Sigmoid colon (tissue), 4 donors: Measurements from ENCODE around the gene EMD.
A peak's percentile ranks its signal among the peaks of the same experiment; 100 is the strongest.

ENCODE experiments used
- POLR2A ChIP-seq, 2 donors: fragments of 450-650 bp; IDR thresholded peaks; one replicate each; pipeline ENCODE4 v1.6.1; 2016; ENCODE audit warnings: antibody characterized with exemption in 2 of 2, mild to moderate bottlenecking in 2 of 2, moderate library complexity in 2 of 2
- POLR2AphosphoS5 ChIP-seq, 4 donors: sonication (generic); formaldehyde crosslinking; IDR thresholded peaks; one replicate each; pipeline ENCODE4 v1.6.1; 2017; ENCODE audit warnings: antibody characterized with exemption in 4 of 4
- TF ChIP-seq, protein P1 (sequence below), 4 experiments: fragments of 450-650 bp in 3 of 4; fragments of 200-600 bp in 1 of 4; IDR thresholded peaks; one replicate each; pipeline ENCODE4 v1.5.1; 2016 to 2019; ENCODE audit warnings: antibody characterized with exemption in 4 of 4, mild to moderate bottlenecking in 3 of 4, moderate library complexity in 2 of 4

DNA sequence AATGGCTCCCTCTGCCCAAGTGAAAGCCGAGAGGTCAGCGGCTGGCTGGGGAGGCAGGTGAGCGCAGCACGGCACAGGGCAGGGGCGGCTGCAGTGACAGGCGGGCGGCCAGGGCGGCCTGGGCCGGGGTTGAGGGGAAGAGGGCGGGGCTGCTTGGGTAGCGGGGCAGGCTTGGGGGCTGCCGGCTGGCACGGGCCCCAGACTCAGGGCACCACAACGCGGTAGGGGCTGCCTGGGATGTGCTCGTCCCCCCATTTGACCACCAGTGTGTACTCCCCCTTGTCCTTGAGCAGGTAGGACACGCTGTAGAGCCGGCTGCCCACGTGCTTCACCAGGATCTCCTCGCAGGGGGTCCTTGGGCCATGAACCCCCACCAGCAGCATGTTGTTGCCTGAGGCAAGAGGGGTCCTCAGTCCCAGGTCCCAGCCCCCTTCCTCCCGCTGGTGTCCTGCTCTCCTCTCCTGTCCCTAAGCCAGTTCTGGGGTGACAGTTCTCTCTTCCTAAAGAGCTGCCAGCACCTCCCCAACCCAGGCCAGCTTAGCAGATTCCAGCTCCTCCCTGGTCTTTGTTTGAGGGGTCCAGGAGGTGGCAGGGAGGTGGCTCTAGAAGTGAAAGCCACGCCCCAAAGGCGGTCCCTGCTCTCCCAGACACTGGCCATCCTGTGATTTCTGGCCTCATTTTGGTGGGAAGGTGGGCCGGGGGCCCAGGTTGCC is 30.3 kb upstream of the EMD start:
- peak; percentile 5 to 49 (median 22) for TF ChIP-seq POLR2AphosphoS5 (IDR thresholded peaks at IDR 0.05)
- TF ChIP-seq, protein P1, sequence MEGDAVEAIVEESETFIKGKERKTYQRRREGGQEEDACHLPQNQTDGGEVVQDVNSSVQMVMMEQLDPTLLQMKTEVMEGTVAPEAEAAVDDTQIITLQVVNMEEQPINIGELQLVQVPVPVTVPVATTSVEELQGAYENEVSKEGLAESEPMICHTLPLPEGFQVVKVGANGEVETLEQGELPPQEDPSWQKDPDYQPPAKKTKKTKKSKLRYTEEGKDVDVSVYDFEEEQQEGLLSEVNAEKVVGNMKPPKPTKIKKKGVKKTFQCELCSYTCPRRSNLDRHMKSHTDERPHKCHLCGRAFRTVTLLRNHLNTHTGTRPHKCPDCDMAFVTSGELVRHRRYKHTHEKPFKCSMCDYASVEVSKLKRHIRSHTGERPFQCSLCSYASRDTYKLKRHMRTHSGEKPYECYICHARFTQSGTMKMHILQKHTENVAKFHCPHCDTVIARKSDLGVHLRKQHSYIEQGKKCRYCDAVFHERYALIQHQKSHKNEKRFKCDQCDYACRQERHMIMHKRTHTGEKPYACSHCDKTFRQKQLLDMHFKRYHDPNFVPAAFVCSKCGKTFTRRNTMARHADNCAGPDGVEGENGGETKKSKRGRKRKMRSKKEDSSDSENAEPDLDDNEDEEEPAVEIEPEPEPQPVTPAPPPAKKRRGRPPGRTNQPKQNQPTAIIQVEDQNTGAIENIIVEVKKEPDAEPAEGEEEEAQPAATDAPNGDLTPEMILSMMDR (IDR thresholded peaks at IDR 0.05), result no peak
- no peak for TF ChIP-seq POLR2A (IDR thresholded peaks at IDR 0.05)
